HG03571 (cell line): ENCODE measurements around the gene MTREX.
A peak's percentile ranks its signal among the peaks of the same experiment; 100 is the strongest.

Experiments
- ATAC-seq: cut with Tn5 transposase; IDR thresholded peaks from one replicate; pipeline ENCODE4 v1.9.1; 2021; ENCODE audit not compliant: unreplicated experiment

MTREX gene

DNA sequence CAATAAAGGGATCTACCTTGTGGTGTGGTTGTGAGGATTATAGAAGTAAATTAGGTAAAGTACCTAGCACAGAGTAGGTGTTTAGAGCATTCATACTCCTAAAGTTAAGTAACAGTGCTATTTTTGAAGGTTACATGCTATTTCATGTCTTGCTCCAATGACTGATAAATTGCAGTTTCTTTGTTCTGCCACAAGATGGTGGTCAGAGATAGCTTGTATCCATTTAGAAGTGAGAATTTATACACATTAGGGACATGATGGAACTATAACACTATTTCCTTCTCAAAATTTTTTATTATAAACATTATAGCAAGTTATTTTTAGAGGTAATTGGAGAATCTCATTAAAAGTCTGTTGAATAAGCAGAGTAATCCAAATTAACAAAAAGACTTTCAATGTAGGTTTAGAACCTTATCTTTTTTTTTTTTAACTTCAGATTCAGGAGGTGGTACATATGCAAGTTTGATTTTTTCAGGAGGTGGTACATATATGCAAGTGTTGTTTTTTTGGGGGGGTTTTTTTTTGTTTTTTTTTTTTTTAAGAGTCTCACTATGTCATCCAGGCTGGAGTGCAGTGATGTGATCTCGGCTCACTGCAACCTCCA is 17.1 kb downstream of the MTREX start:
- ATAC-seq: no peak

- no peak for ATAC-seq
These were observed 17.8 kb downstream of the MTREX start for GRCh38 chr5:55325621-55326020.

DNA sequence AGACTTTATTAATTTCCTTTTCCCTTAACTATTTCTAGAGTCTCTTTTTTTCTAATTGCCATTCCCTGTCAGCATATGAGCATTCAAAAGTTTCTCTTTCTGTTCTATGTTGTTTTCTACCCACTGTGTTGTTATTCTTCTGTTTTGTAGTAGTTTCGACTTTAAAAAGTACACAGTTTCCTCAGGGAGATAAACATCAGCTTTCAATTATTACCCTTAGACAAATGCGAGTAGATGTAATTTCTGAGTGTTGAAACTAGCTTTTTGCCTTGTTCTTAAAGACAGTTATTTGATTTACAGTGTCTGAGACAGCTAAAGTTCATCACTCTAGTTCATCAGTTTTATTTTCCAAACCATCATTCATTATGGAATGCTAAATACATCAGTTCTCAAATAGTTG is 19.5 kb downstream of the MTREX start:
- no peak for ATAC-seq

GRCh38 chr5:55331321-55331720 is 23.5 kb downstream of the MTREX start:
- no peak for ATAC-seq

DNA sequence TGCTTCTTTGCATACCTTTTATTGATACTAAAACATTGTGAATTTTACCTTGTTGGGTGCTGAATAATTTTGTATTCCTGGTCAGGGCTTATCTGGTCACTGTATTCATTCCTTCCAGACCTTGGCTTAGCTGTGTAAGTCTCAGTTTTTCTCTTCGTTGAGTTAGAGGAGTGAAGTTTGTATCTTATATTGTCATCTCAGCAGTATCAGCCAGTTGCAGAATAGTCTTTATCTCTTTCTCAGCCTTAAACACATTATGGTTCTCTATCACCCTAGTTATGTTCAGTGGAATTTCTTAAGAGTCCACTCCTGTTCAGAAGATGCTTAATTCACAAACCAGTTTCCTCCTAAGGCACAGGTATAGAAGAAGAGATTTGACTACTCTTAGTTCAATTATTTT is 25.2 kb downstream of the MTREX start:
- no peak for ATAC-seq

GRCh38 chr5:55333811-55334210 is 26.0 kb downstream of the MTREX start:
- no peak for ATAC-seq

GRCh38 chr5:55338092-55338613 is 30.4 kb downstream of the MTREX start:
- ATAC-seq: no peak

GRCh38 chr5:55338810-55339243 is 31.0 kb downstream of the MTREX start:
- no peak for ATAC-seq

DNA sequence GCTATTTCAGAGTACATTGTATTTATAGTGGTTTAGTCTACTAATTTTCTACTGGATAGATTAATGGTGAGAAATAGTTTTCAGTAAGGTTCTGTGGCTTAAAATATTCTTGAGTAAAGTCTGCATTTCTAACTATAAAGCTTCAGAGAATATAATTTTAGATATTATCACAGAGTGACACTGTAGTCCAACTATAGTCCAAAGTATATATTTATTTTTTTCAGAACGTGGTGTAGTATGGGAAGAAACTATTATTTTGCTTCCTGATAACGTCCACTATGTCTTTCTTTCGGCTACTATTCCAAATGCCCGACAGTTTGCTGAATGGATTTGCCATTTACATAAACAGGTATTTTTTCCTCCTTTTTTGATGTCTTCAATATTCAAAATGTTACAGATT is 35.3 kb downstream of the MTREX start:
- no peak for ATAC-seq

DNA sequence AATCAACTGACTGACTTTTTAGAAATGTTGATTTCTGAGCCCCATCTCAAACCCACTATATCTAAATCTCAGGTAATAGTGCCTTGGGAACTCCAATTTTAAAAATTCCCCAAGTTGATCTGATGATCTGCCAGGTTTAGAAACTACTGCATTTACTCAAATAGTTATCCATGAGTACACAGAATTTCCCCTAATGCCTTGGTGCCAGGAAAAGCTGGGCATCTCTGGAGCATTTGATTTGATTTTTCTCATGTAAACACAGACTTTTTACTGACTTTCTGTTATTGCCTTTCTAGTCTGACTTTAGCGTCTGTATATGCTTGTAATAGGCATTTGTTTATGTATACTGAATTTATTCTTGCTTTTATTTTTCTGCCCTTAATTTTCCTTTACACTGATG is 35.8 kb downstream of the MTREX start:
- no peak for ATAC-seq

DNA sequence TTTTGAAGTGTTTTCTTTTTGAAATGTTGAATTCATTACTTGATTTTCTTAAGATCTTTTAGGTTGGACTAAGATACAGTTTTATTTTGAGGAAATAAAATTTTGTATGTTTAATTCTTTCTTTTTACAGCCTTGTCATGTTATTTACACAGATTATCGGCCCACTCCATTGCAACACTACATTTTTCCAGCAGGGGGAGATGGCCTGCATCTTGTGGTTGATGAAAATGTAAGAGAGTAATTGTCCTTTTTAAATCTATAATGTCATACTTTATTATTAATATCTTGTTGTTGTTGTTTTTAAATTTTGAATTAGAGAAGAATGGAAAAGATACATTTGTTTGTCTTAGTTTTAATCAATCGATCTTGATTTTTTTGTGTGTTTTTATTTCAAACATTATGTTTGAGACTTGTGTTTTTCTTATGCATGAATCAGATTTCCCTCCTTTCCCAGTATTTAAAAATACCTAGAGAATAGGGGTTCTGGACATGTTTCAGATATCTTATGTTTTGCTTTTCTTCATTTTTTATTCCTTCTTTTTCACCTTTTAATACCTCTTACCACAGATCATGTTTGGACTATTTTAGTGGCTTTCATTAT is 36.7 kb downstream of the MTREX start:
- ATAC-seq: no peak

DNA sequence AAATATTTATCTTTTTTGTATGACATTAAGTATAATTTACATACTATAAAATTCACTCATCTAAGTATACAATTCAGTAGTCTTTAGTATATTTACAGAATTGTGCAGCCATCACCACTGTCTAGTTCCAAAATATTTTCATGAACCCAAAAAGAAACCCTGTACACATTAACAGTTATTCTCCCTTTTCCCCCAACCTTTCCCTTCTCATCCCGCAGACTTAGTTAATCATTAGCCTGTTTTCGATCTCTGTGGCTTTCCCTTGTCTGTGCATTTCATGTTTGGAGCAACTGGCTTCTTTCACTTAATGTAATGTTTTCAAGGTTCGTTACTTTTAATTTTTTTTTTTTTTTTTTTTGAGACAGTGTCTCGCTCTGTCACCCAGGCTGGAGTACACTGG is 37.5 kb downstream of the MTREX start:
- ATAC-seq: no peak

GRCh38 chr5:55347786-55348185 is 40.0 kb downstream of the MTREX start:
- ATAC-seq: no peak

DNA sequence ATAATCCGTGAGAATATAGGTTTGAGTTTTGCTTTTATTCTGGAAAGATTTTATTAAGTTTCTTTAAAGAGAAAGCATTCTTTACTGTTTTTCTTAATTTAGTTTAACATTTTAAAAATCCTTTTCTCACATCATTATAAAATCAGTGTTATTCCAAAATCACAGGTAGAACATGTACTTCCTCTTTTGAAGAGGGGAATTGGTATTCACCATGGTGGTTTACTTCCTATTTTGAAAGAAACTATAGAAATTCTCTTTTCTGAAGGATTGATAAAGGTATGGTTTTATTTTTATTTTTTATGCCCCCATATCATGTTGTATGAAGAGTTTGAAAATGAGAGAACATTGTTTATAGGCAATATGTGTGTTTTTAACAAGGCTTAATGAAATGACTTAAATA is 43.0 kb downstream of the MTREX start:
- ATAC-seq: no peak

- no peak for ATAC-seq
These were observed 49.1 kb downstream of the MTREX start for GRCh38 chr5:55356896-55357295.

- ATAC-seq: no peak
These were observed 52.4 kb downstream of the MTREX start for GRCh38 chr5:55360190-55360589.

DNA sequence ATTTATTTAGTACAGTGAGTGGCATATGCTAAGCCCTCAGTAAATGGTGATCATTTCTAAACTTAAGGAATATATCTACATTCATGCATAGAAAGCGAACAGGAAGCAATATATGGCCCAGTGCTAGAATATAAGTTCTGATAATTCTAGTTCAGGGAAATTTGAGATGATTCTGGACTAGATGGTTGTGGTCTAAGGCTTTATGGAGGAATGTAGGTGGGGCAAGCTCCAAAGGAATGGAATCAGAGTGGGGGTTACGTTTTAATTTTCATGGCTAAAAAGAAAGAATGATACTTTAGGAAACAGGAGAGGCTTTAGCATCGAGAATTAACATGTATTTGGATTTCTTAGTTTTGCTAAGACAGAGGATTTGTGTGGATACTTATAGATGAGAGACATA is 56.1 kb downstream of the MTREX start:
- no peak for ATAC-seq

DNA sequence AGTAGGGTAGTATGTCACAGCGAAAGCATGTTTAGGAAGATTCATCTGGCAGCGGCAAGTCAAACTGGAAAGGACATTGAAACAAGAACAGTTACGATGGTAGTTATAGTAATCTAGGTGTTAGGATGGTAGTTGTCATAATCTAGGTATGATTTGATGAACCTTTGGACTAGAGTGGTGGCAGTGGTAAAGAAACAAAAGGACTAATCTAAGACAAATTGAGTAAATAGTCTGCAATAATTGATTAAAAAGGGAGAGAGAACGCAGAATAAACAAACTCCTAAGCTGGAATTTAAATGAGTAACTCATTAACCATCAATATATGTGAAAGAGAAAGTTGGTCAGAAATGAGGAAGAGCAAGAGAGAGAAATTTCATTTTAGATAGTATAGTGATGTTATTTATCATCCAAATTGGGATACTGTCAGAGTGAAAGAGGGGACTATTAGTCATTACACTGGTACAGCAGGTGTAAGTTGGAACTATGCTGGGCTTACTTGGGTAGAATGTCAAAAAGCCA is 56.8 kb downstream of the MTREX start:
- ATAC-seq: peak; percentile 96

DNA sequence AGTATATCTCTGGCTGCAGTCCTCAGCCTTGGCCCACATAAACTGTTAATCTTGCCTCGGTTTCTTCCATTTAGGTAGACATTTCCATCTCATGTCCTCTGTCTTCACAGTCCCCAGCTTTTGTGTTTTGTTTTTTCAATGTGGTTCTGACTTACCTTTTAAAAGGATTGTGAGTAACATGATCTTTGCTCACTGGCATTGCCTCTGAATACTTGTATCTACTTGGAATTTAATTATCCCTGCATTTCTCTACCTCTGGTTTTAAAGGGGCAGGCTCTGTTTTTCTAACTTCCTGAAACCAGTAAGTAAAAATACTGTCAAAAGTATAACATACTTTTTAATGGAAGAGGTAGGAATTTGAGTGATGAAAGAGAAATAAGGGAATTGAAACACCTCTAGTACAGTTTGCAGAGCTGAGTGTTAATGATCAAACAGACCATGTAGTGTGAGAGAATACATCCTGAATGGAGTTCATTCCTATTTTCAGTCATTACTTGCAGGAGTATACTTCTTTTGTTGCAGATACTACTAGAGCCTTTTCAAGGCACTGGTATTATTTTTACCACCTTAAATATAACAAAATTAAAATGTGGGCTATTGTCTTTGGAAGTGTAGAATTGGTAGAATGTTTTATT is 62.6 kb downstream of the MTREX start:
- ATAC-seq: peak; percentile 49

GRCh38 chr5:55371145-55371544 is 63.4 kb downstream of the MTREX start:
- ATAC-seq: no peak

DNA sequence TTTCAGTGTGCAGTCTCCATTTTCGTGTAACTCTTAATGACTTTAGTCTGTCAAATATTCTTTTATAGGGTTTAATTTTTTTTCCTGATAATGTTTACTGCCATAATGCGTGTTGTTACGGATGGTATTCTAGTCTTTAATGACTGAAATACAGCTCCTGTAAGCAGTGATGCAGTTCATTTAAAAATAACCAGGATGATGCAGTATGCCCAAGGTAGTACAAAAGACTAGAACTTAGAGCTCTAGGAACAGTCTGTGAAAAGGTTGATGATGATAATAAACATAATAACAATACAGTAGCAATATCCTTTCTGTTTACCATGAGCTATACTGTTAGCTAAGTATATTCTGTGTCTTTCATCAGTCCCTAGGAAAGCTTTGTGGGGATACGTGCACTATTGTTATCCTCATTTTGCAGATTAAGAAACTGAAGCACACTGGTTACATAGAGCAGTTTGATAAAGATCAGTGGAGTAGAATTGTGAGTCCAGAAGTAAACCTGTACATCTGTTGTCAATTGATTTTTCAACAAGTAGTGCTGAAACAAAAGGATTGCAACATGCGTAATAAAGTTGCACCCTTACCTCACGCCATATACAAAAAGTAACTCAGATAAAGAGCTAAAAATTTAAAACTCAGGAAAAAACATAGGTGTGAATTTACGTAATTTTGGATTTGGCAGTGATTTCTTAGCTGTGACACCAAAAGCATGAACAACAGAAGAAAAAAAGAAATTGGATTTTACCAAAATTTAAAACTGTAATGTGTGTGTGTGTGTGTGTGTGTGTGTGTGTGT is 64.5 kb downstream of the MTREX start:
- ATAC-seq: no peak
